COLO668 (cell line): ENCODE data around the gene NRL.

Experiments used
- DNase-seq: peaks from one replicate; lab custom pipeline; 2025; ENCODE audit not compliant: unreplicated experiment; lab: John Stamatoyannopoulos, UW

The NRL gene

GRCh38 chr14:24114532-24115421 lies at the start of gene NRL, which contains the start of gene DCAF11:
Gene NRL, minus strand, starts transcription at chr14:24114949. Its CDS starts 32,101 bp downstream, at chr14:24082848.
Gene DCAF11, plus strand, starts transcription at chr14:24114777. Its CDS starts 818 bp downstream, at chr14:24115595.
- peak; percentile 99 for DNase-seq

GRCh38 chr14:24162093-24162492 lies 47.3 kb upstream of the NRL start:
- no peak for DNase-seq

GRCh38 chr14:24160850-24161804 lies 46.4 kb upstream of the NRL start, which contains the start of gene IRF9:
Gene IRF9, plus strand, starts transcription at chr14:24161265. Its CDS starts 880 bp downstream, at chr14:24162145.
- DNase-seq, result peak; percentile 99

- no peak for DNase-seq
Observed at GRCh38 chr14:24160499-24160849, 45.7 kb upstream of the NRL start.

GRCh38 chr14:24159777-24160498 lies 45.2 kb upstream of the NRL start:
- no peak for DNase-seq

GRCh38 chr14:24157331-24157730 lies 42.6 kb upstream of the NRL start:
- DNase-seq, result no peak

- DNase-seq, result no peak
Observed at GRCh38 chr14:24156840-24157239, 42.1 kb upstream of the NRL start.

GRCh38 chr14:24155100-24155499 lies 40.4 kb upstream of the NRL start:
- no peak for DNase-seq

GRCh38 chr14:24151404-24152080 lies 36.8 kb upstream of the NRL start:
- no peak for DNase-seq

GRCh38 chr14:24150993-24151392 lies 36.2 kb upstream of the NRL start:
- DNase-seq, result no peak

GRCh38 chr14:24150567-24150966 lies 35.8 kb upstream of the NRL start:
- no peak for DNase-seq

- DNase-seq, result no peak
Observed at GRCh38 chr14:24150061-24150460, 35.3 kb upstream of the NRL start.

GRCh38 chr14:24149302-24149969 lies 34.7 kb upstream of the NRL start:
- DNase-seq, result no peak

GRCh38 chr14:24147761-24148428 lies 33.1 kb upstream of the NRL start:
- peak; percentile 55 for DNase-seq

GRCh38 chr14:24146978-24147760 lies 32.4 kb upstream of the NRL start, which contains the start of gene RNF31:
Gene RNF31, plus strand, starts transcription at chr14:24147498. Its CDS starts 201 bp downstream, at chr14:24147699.
- DNase-seq, result peak; percentile 99

- peak; percentile 95 for DNase-seq
Observed at GRCh38 chr14:24146453-24146977, 31.8 kb upstream of the NRL start, which contains the start of gene PSME2. Gene PSME2, minus strand, starts transcription at chr14:24146610. Its CDS starts 29 bp downstream, at chr14:24146581.

GRCh38 chr14:24145690-24146452 lies 31.1 kb upstream of the NRL start:
- no peak for DNase-seq
